ENCODE measurements around the gene SBF2. TPM values are rescaled to one million over a fixed set of nuclear protein-coding genes. Genes with fewer than 3 reads are reported as not detected.

SBF2 gene
- total RNA-seq, 1 experiment from 2014 or later: 30.2 TPM

DNA sequence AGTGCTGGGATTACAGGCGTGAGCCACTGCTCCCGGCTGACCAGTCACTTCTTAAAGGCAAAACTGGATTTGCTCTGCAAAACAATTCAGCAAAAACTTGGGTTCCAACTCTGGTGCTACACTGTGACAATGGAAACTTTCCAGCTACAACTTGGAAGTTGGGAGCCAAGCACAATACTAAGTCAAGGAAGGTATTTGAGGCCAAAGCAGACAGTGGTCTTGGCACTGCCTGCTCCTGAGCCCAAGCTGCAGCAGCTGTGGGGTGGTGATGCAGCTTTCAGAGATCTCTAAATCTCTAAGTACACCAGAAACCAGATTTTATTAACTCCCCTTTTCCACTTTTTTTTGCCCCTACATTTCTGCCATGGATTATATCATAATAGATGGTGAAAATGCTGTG lies 28.4 kb upstream of the SBF2 start:
- H3K56ac ChIP-seq (ENCODE audit: insufficient read length, low read depth, low read length): no peak overlapping the region
- H4K91ac ChIP-seq (ENCODE audit: insufficient read length, low read depth, low read length): no peak overlapping the region
- no peaks in the 10 kb centered on the region for H4K20me1 ChIP-seq (ENCODE audit: control insufficient read depth, insufficient read depth, insufficient read length)
- H2BK15ac ChIP-seq (ENCODE audit: low read depth, low read length): no peak overlapping the region
- no peaks in the 10 kb centered on the region for H3K79me1 ChIP-seq (ENCODE audit: insufficient read depth, low read depth, low read length, poor library complexity, severe bottlenecking)
- no peak overlapping the region for H3K9ac ChIP-seq (ENCODE audit: extremely low read depth, insufficient read length, low read length)
- H3K4ac ChIP-seq (ENCODE audit: low read depth, low read length): no peak overlapping the region
- no peak overlapping the region for H2BK12ac ChIP-seq (ENCODE audit: insufficient read length, low read depth, low read length)
- H3K14ac ChIP-seq (ENCODE audit: insufficient read depth, low read length): no peak overlapping the region
- peak overlapping the region in 1 of 2 experiments; percentile 21; a peak in 1 of 5 replicates for H3K4me3 Mint-ChIP-seq
- no peaks in the 10 kb centered on the region for H3K27me3 ChIP-seq (ENCODE audit: insufficient read depth, low read length)
- TF ChIP-seq, protein P1, sequence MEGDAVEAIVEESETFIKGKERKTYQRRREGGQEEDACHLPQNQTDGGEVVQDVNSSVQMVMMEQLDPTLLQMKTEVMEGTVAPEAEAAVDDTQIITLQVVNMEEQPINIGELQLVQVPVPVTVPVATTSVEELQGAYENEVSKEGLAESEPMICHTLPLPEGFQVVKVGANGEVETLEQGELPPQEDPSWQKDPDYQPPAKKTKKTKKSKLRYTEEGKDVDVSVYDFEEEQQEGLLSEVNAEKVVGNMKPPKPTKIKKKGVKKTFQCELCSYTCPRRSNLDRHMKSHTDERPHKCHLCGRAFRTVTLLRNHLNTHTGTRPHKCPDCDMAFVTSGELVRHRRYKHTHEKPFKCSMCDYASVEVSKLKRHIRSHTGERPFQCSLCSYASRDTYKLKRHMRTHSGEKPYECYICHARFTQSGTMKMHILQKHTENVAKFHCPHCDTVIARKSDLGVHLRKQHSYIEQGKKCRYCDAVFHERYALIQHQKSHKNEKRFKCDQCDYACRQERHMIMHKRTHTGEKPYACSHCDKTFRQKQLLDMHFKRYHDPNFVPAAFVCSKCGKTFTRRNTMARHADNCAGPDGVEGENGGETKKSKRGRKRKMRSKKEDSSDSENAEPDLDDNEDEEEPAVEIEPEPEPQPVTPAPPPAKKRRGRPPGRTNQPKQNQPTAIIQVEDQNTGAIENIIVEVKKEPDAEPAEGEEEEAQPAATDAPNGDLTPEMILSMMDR (conservative IDR thresholded peaks at IDR 0.05): no peak
- H3T11ph ChIP-seq (ENCODE audit: low read length): no peak overlapping the region
- peaks cover 47 to 65% of the 10 kb centered on the region in 2 experiments for H3K4me1 Mint-ChIP-seq
- peaks cover 14% of the 10 kb centered on the region for H3K4me1 ChIP-seq (ENCODE audit: insufficient read depth, low read length)
- no peak overlapping the region for H2AK5ac ChIP-seq (ENCODE audit: insufficient read length, low read length)
- no peak overlapping the region for H3K27ac Mint-ChIP-seq
- no peak overlapping the region for H2BK20ac ChIP-seq (ENCODE audit: low read depth, low read length, poor library complexity, severe bottlenecking)
- H2AFZ ChIP-seq (ENCODE audit: low read length): no peak overlapping the region
- no peaks in the 10 kb centered on the region for H3K9me3 ChIP-seq (ENCODE audit: control insufficient read depth, low read depth, low read length)
- no peaks in the 10 kb centered on the region for H3K79me2 ChIP-seq (ENCODE audit: insufficient read depth, low read length)
- no peak overlapping the region for H4K5ac ChIP-seq (ENCODE audit: insufficient read length, low read depth, low read length)
- H3K36me3 Mint-ChIP-seq (ENCODE audit: insufficient read depth in 1 of 3, low read depth in 3 of 3): no peaks in the 10 kb centered on the region; a peak in 1 of 7 replicates
- H3K9me3 Mint-ChIP-seq: no peaks in the 10 kb centered on the region; a peak in 1 of 5 replicates
- H3K23me2 ChIP-seq (ENCODE audit: insufficient read length, low read depth, low read length, poor library complexity, severe bottlenecking): no peaks in the 10 kb centered on the region
- no peak for DNase-seq
- no peak overlapping the region for H2BK120ac ChIP-seq (ENCODE audit: low read depth, low read length, poor library complexity, severe bottlenecking)
- no peak overlapping the region for H4K8ac ChIP-seq (replicated peaks; ENCODE audit: insufficient read length, low read depth, low read length)
- H3K4me2 ChIP-seq (ENCODE audit: insufficient read depth, insufficient read length, low read length): no peak overlapping the region
- H3K27me3 Mint-ChIP-seq (ENCODE audit: low read depth): 0 out of 2 replicates have a peak, but pooled peaks cover 2% of the 10 kb centered on the region
- no peak overlapping the region for H3K23ac ChIP-seq (ENCODE audit: insufficient read length, low read depth, low read length)
- H2BK5ac ChIP-seq (ENCODE audit: insufficient read length, low read length): no peak overlapping the region
- no CpG with 5 or more reads among the region's 2 CpGs for WGBS (ENCODE audit: extremely low coverage, insufficient read length, low lambda C conversion rate)
- H3K18ac ChIP-seq (ENCODE audit: insufficient read length, low read depth, low read length): no peak overlapping the region
- no peak overlapping the region for H3K27ac ChIP-seq (ENCODE audit: insufficient read length, low read depth, low read length)

All from H9 (cell line).